Coronary artery (tissue), 2 donors: ENCODE data around the gene CDYL.

Source experiments
- DNase-seq: peaks from one replicate; pipeline ENCODE4 v3.0.0-alpha.2; 2017; ENCODE audit warnings: low spot score
- H3K27ac ChIP-seq, 2 donors: fragments of 200-600 bp; sonication (generic); one replicate each; pipeline ENCODE4 v1.5.1; 2016 to 2019
- H3K4me3 ChIP-seq: fragments of 200-600 bp; sonication (generic); 2 replicates; pipeline ENCODE4 v1.5.1; 2016; ENCODE audit warnings: mild to moderate bottlenecking, moderate library complexity
- CTCF ChIP-seq: fragments of 200-600 bp; sonication (generic); IDR thresholded peaks from one replicate; pipeline ENCODE4 v1.5.1; 2019; ENCODE audit warnings: antibody characterized with exemption

The CDYL gene

DNA sequence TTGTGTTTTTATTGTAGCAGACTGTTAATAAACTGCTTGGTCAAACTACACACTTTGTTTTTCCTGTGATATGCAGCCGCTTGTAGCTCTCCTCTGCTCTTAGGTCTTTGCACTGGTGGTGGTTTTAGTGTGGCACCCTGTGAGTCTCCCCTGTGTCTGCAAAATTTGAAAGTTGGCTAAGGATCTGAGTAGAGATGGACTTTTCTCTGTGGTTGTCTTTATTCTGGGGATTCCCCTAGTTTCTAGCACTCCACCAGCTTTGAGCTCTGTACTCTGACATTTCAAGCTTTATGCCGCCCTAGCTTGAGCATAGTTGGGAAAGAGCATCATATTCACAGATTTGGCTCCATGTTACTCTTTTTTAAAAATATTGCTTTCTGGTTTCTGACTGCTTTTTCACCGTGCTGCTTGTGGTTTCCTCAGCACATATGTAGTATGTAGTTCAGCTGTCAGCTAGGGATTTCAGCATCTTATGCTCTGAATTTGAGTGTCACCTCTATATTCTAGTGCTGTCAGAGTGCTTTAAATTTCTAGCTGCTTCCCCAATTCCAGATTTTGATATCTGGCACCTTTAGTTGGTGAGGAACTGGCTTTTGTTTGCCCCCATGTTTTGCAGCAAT is 25.4 kb downstream of the CDYL start:
- no peak for DNase-seq
- TF ChIP-seq CTCF: no peak
- H3K27ac ChIP-seq: no peak overlapping the region
- no peak overlapping the region for H3K4me3 ChIP-seq

DNA sequence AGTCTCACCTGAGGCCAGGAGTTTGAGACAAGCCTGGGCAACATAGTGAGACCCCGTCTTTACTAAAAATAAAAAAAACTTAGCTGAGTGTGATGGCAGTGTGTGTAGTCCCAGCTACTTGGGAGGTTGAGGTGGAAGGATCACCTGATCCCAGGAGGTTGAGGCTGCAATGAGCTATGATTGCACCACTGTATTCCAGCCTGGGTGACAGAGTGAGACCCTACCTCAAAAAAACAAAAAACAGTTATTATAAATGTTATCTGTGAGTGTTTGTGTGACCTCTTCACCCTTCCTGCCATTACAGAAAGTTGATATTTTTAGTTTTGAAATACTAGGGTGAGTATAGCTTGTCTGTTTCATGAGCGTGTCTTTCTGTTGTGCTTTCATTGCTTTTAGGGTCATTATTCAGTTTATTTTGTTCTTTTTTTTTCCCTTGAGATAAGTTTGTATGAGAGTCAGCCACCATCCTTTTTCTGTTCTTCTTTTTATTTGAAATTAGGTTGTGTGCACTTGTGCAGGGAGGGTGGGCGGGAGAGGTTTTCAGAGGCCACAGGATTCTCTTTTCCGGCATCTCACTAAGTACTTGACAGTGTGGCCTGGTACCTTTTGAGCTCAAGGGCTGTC is 26.2 kb downstream of the CDYL start:
- Histone ChIP-seq H3K27ac (no peak overlapping the region), H3K4me3 (no peak overlapping the region)
- no peak for DNase-seq
- TF ChIP-seq CTCF: no peak

- Histone ChIP-seq H3K27ac (no peak overlapping the region), H3K4me3 (no peak overlapping the region)
- no peak for DNase-seq
- no peak for TF ChIP-seq CTCF
Observed at GRCh38 chr6:4803343-4803744, 27.1 kb downstream of the CDYL start.

DNA sequence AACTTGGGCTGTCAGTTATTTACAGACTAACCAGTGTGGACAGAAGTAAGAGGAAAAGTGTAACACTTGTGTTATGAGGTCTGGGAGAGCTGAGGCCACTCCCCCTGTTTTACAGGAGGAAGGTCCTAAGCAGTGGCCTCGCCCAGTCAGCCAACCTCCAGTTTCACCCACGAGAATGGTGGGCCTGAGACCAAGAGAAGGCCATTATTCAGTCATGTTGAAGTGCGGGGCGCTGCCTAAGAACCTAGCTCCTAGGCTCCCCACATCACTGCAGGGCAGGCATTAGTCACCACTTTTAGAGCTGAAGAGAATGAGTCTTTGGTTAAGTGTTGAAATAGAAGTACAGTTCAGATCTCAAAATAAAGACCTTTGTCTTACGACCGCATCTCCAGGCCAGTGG is 27.9 kb downstream of the CDYL start:
- DNase-seq: no peak
- TF ChIP-seq CTCF: no peak
- Histone ChIP-seq H3K4me3 (no peak overlapping the region), H3K27ac (no peak overlapping the region)

- no peak for DNase-seq
- H3K27ac ChIP-seq: no peak overlapping the region
- TF ChIP-seq CTCF: peak; percentile 24
- H3K4me3 ChIP-seq: no peak overlapping the region
Observed at GRCh38 chr6:4805553-4806336, 29.5 kb downstream of the CDYL start.

- no peak for TF ChIP-seq CTCF
Observed at GRCh38 chr6:4806337-4806725, 30.1 kb downstream of the CDYL start.

More at GRCh38 chr6:4806337-4806725, 30.1 kb downstream of the CDYL start:
- Histone ChIP-seq H3K27ac (no peak overlapping the region), H3K4me3 (no peak overlapping the region)
- DNase-seq: no peak
